K562 (cell line): ENCODE data around the gene FTH1. TPM values are rescaled to one million over a fixed set of nuclear protein-coding genes. Genes with fewer than 3 reads are reported as not detected.

Experiments used
- ATF1 ChIP-seq, 2 experiments: fragments of 450-650 bp in 1 of 2; IDR thresholded peaks; 2 replicates each; pipeline ENCODE4 v1.6.1; 2016; ENCODE audit warnings: missing compliant biosample characterization in 1 of 2, missing genetic modification characterization in 1 of 2
- CBX5 ChIP-seq: IDR thresholded peaks from 2 replicates; pipeline ENCODE4 v1.6.1; 2014; ENCODE audit warnings: low read depth, borderline replicate concordance
- CTBP1 ChIP-seq: fragments of 450-650 bp; IDR thresholded peaks from 2 replicates; pipeline ENCODE4 v1.6.1; 2016; ENCODE audit warnings: borderline replicate concordance
- E2F3 ChIP-seq: fragments of 250-450 bp; sonication (Bioruptor Pico); IDR thresholded peaks from 2 replicates; pipeline ENCODE4 v1.4.0; 2020; ENCODE audit warnings: mild to moderate bottlenecking
- FOXJ2 ChIP-seq: fragments of 200-800 bp; sonication (Bioruptor generic); IDR thresholded peaks from 2 replicates; pipeline ENCODE4 v1.6.1; 2016; ENCODE audit warnings: missing genetic modification characterization, missing compliant biosample characterization
- FOXK2 ChIP-seq, 2 experiments: fragments of 450-650 bp; IDR thresholded peaks in 1 of 2; conservative IDR thresholded peaks in 1 of 2; 2 replicates each; pipeline ENCODE4 v1.6.1; 2016; ENCODE audit warnings: low read depth in 2 of 2, mild to moderate bottlenecking in 1 of 2
- FUS ChIP-seq: fragments of 200-400 bp; formaldehyde crosslinking; optimal IDR thresholded peaks from 2 replicates; pipeline ENCODE3; 2017; ENCODE audit warnings: low read depth, low read length
- HDAC8 ChIP-seq: fragments of 450-650 bp; IDR thresholded peaks from 2 replicates; pipeline ENCODE4 v1.6.1; 2016; ENCODE audit warnings: mild to moderate bottlenecking, missing genetic modification characterization, moderate library complexity, missing compliant biosample characterization
- KAT7 ChIP-seq: sonication (generic); formaldehyde crosslinking; IDR thresholded peaks from 2 replicates; pipeline ENCODE4 v1.8.0; 2022; ENCODE audit warnings: missing genetic modification reagents, mild to moderate bottlenecking, borderline replicate concordance
- MBD2 ChIP-seq: sonication (generic); IDR thresholded peaks from 2 replicates; pipeline ENCODE4 v1.6.1; 2016; ENCODE audit warnings: low read depth, borderline replicate concordance
- MTA2 ChIP-seq: fragments of 450-650 bp; IDR thresholded peaks from 2 replicates; pipeline ENCODE4 v1.6.1; 2016; ENCODE audit warnings: low read depth
- NFRKB ChIP-seq: fragments of 450-650 bp; IDR thresholded peaks from 2 replicates; pipeline ENCODE4 v1.6.1; 2016; ENCODE audit warnings: low read depth
- NFYB ChIP-seq: IDR thresholded peaks from 2 replicates; pipeline ENCODE4 v1.6.1; 2011; ENCODE audit warnings: mild to moderate bottlenecking, moderate library complexity; ENCODE audit not compliant: insufficient read length; ENCODE audit errors: extremely low read depth
- POU5F1 ChIP-seq: fragments of 150-350 bp; IDR thresholded peaks from 2 replicates; pipeline ENCODE4 v1.6.1; 2014; ENCODE audit warnings: borderline replicate concordance, low read length, low read depth, mild to moderate bottlenecking; ENCODE audit not compliant: partially characterized antibody
- RBFOX2 ChIP-seq: fragments of 200-400 bp; formaldehyde crosslinking; IDR thresholded peaks from 2 replicates; pipeline ENCODE4 v1.6.1; 2017; ENCODE audit warnings: low read depth, mild to moderate bottlenecking, low read length, moderate library complexity
- RFX5 ChIP-seq: IDR thresholded peaks from 2 replicates; pipeline ENCODE4 v1.6.1; 2011; ENCODE audit warnings: low read depth, mild to moderate bottlenecking, improper control_type of control experiment, low read length
- SMARCC2 ChIP-seq: fragments of 450-650 bp; IDR thresholded peaks from 2 replicates; pipeline ENCODE4 v1.6.1; 2017; ENCODE audit warnings: antibody characterized with exemption, moderate library complexity, mild to moderate bottlenecking, low read depth
- SRF ChIP-seq, 2 experiments: fragments of 250-450, 450-650 bp in 1 of 2; sonication (Bioruptor Pico) in 1 of 2; sonication (generic) in 1 of 2; formaldehyde crosslinking; IDR thresholded peaks; 2 replicates each; pipeline versions ENCODE4 v1.5.0 to v1.5.1; 2020 to 2022; ENCODE audit warnings: mild to moderate bottlenecking in 1 of 2, missing genetic modification reagents in 1 of 2
- TAF1 ChIP-seq: IDR thresholded peaks from 2 replicates; pipeline ENCODE4 v1.6.1; 2011; ENCODE audit warnings: mild to moderate bottlenecking, low read length, moderate library complexity; ENCODE audit not compliant: insufficient read depth, control insufficient read depth, severe bottlenecking; ENCODE audit errors: extremely low read depth
- TAF9B ChIP-seq: fragments of 450-650 bp; IDR thresholded peaks from 2 replicates; pipeline ENCODE4 v1.6.1; 2018; ENCODE audit warnings: mild to moderate bottlenecking; ENCODE audit not compliant: partially characterized antibody
- TCF7L2 ChIP-seq: fragments of 150-350 bp; IDR thresholded peaks from 2 replicates; pipeline ENCODE4 v1.6.1; 2016; ENCODE audit warnings: low read depth, mild to moderate bottlenecking, low read length, moderate library complexity
- ZNF23 ChIP-seq: fragments of 250-450 bp; sonication (Bioruptor Pico); IDR thresholded peaks from 2 replicates; pipeline ENCODE4 v1.4.0; 2020; ENCODE audit warnings: mild to moderate bottlenecking
- ZNF239 ChIP-seq: fragments of 250-450 bp; sonication (Bioruptor Pico); IDR thresholded peaks from 2 replicates; pipeline ENCODE4 v1.4.0; 2020; ENCODE audit warnings: mild to moderate bottlenecking
- ZNF764 ChIP-seq: fragments of 250-450 bp; sonication (Bioruptor Pico); IDR thresholded peaks from 2 replicates; pipeline ENCODE4 v1.4.0; 2020; ENCODE audit warnings: low read depth, mild to moderate bottlenecking, moderate library complexity
- ZNF785 ChIP-seq: fragments of 250-450 bp; sonication (Bioruptor Pico); IDR thresholded peaks from 2 replicates; pipeline ENCODE4 v1.4.0; 2020; ENCODE audit warnings: mild to moderate bottlenecking
- ZSCAN32 ChIP-seq: fragments of 450-650 bp; formaldehyde crosslinking; IDR thresholded peaks from 2 replicates; pipeline ENCODE4 v1.4.0; 2020; ENCODE audit warnings: mild to moderate bottlenecking, moderate library complexity
- polyA plus RNA-seq, 8 experiments: library from polyadenylated mRNA; depleted of rRNA in 4 of 8; stranded (reverse) in 5 of 8; unstranded in 3 of 8; fragments of >200 nt; fragmentation: Nextera tagmentation in 2 of 8; fragmentation: Illumina TruSeq in 1 of 8; extraction: Ambion mirVana in 2 of 8; extraction: Trizol in 1 of 8; gene quantifications; 2 replicates each; pipeline versions ENCODE4 v1.2.1 to v1.2.3, GENCODE V29; 2011 to 2014; ENCODE audit warnings: inconsistent platforms in 1 of 8, missing spikeins in 1 of 8
- total RNA-seq, 7 experiments: library from RNA; depleted of rRNA in 6 of 7; stranded (reverse); fragments of >200 nt in 6 of 7; fragmentation: Illumina TruSeq in 2 of 7; extraction: Trizol in 2 of 7; gene quantifications; 2 replicates each; pipeline versions ENCODE4 v1.2.1 to v1.2.3, GENCODE V29; 2011 to 2021; ENCODE audit warnings: low replicate concordance in 1 of 7
- TF ChIP-seq, protein P1 (sequence below), 2 experiments: fragments of 450-650 bp in 1 of 2; sonication (generic) in 1 of 2; formaldehyde crosslinking in 1 of 2; IDR thresholded peaks in 1 of 2; conservative IDR thresholded peaks in 1 of 2; 2 replicates each; pipeline versions ENCODE4 v1.6.1 to v1.8.1; 2016 to 2023; ENCODE audit warnings: mild to moderate bottlenecking in 2 of 2, moderate library complexity in 2 of 2, inconsistent platforms in 1 of 2, missing genetic modification reagents in 1 of 2
- TF ChIP-seq, protein P2 (sequence below): sonication (generic); formaldehyde crosslinking; IDR thresholded peaks from 2 replicates; pipeline ENCODE4 v1.9.0; 2022; ENCODE audit warnings: mild to moderate bottlenecking, missing genetic modification reagents

The FTH1 gene
- total and polyA plus RNA-seq, 9 of the 15 experiments (the other 6 are each of a cell fraction or from before 2014, with no cell fraction given), result 370 to 3,146 (median 802) TPM

DNA sequence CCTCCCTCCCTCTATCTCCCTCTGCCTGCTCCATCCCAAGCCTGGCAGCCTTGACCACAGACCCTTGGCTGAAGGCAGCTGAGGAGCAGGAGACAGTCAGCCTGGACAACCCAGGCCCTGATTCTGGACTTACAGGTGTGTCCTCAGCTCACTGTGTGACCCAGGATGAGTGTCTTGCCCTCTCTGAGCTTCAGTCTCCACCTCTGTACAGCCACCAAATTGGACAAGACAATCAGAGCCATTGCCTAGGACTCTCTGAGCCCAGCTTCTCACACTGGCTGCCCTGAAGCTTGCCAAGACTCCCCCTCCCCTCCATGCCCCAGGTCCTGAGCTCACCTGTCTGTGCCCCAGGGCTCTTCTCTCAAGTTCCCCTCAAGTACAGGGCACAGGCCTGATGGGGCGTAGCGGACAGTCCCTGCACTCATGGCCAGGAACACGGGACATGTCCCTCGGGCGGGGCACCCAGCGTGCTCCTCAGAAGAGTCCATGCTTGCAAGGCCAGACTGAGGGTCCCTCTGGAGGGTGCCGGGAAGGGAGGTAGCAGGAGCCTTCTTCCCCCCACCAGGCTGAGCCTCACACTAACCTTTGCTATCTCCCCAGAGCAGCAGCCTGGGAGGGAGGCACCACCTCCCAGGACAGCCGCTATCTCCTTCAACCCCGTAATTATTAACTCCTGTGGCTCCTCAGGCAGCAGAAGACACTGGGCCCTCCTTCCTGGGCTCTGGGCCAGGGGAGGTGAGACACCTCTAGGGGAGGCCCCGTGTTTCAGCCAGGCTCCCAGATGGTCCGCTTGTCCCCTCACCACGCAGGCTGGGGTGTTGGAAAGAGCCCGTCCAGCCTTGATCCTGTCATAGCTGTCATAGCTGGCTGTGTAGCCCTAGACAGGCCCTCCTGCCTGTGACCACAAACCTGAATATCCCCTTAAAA is 47.5 kb downstream of the FTH1 start (continued):
- no peak for TF ChIP-seq ZNF23 (CRISPR knock-in tag)
- TF ChIP-seq ZNF785 (CRISPR knock-in tag), result no peak
- 0 out of 2 replicates have a peak, but pooled peaks have one; percentile 12 for TF ChIP-seq CBX5
- no peak for TF ChIP-seq ZNF239 (CRISPR knock-in tag)
- TF ChIP-seq KAT7 (CRISPR knock-in tag), result no peak
- no peak for TF ChIP-seq NFYB
- no peak for TF ChIP-seq ATF1 (CRISPR knock-in tag; IDR thresholded peaks at IDR 0.05)
- TF ChIP-seq ATF1 (tag; IDR thresholded peaks at IDR 0.05), result peak; percentile 53
- TF ChIP-seq E2F3 (CRISPR knock-in tag), result no peak
- no peak for TF ChIP-seq FUS
- TF ChIP-seq HDAC8 (tag), result no peak
- TF ChIP-seq TCF7L2, result no peak
- peak; percentile 88 for TF ChIP-seq MTA2
- TF ChIP-seq ZSCAN32 (CRISPR knock-in tag), result no peak
- peak in 1 of 2 experiments; percentile 78; a peak in 1 of 4 replicates for TF ChIP-seq SRF (CRISPR knock-in tag; IDR thresholded peaks at IDR 0.05)
- no peak for TF ChIP-seq POU5F1
- TF ChIP-seq TAF9B, result no peak
- peak in 1 of 2 experiments; percentile 49; a peak in 1 of 4 replicates for TF ChIP-seq FOXK2 (conservative IDR thresholded peaks at IDR 0.05 in 1 of 2, IDR thresholded peaks at IDR 0.05 in 1 of 2; ENCODE audit: low read depth in 2 of 2)
- 0 out of 2 replicates have a peak, but pooled peaks have one; percentile 27 for TF ChIP-seq NFRKB
- TF ChIP-seq CTBP1, result peak; percentile 95
- TF ChIP-seq, protein P1, sequence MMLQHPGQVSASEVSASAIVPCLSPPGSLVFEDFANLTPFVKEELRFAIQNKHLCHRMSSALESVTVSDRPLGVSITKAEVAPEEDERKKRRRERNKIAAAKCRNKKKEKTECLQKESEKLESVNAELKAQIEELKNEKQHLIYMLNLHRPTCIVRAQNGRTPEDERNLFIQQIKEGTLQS (IDR thresholded peaks at IDR 0.05), result no peak
- TF ChIP-seq, protein P1 (CRISPR knock-in tag; conservative IDR thresholded peaks at IDR 0.05), result no peak
- peak; percentile 54 for TF ChIP-seq TAF1
- no peak for TF ChIP-seq RFX5
- TF ChIP-seq, protein P2, sequence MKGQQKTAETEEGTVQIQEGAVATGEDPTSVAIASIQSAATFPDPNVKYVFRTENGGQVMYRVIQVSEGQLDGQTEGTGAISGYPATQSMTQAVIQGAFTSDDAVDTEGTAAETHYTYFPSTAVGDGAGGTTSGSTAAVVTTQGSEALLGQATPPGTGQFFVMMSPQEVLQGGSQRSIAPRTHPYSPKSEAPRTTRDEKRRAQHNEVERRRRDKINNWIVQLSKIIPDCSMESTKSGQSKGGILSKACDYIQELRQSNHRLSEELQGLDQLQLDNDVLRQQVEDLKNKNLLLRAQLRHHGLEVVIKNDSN, result no peak; the same call in none of the 2 replicates
- peak; percentile 77; the same call in 1 of the 2 replicates for TF ChIP-seq SMARCC2
- no peak for TF ChIP-seq ZNF764 (CRISPR knock-in tag)
- TF ChIP-seq FOXJ2 (tag), result no peak
- TF ChIP-seq MBD2, result peak; percentile 78; the same call in 1 of the 2 replicates
- TF ChIP-seq RBFOX2, result peak; percentile 61
